Neural cell (in vitro differentiated cells): Measurements from ENCODE around the gene RPL39L. TPM values are rescaled to one million over a fixed set of nuclear protein-coding genes. Genes with fewer than 3 reads are reported as not detected.

Source experiments
- H2AFZ ChIP-seq: fragments of 200-600, 300-800 bp; sonication (generic), shearing (Covaris generic); 2 replicates; pipeline ENCODE4 v1.6.0; 2014; ENCODE audit warnings: low read depth, mild to moderate bottlenecking, antibody characterized with exemption, low read length, moderate library complexity
- H3F3A ChIP-seq: fragments of 200-600 bp; shearing (Covaris generic); 2 replicates; pipeline ENCODE4 v1.6.1; 2016; ENCODE audit warnings: mild to moderate bottlenecking, moderate library complexity, mixed read lengths, antibody characterized with exemption, low read length; ENCODE audit not compliant: insufficient read depth, poor library complexity, severe bottlenecking
- H3K27ac ChIP-seq: fragments of 200-600, 300-800 bp; sonication (generic), shearing (Covaris generic); 2 replicates; pipeline ENCODE4 v1.5.1; 2014; ENCODE audit warnings: mild to moderate bottlenecking, low read length, moderate library complexity
- H3K27me3 ChIP-seq: fragments of 300-800, 200-600 bp; sonication (generic), shearing (Covaris generic); 2 replicates; pipeline ENCODE4 v1.6.0; 2014; ENCODE audit warnings: mild to moderate bottlenecking, low read depth, low read length, moderate library complexity; ENCODE audit not compliant: insufficient read depth
- H3K36me3 ChIP-seq: fragments of 300-800, 200-600 bp; sonication (generic), shearing (Covaris generic); 2 replicates; pipeline ENCODE4 v1.5.1; 2014; ENCODE audit warnings: mild to moderate bottlenecking, antibody characterized with exemption, low read length, moderate library complexity; ENCODE audit not compliant: insufficient read depth
- H3K4me2 ChIP-seq: fragments of 300-800, 200-600 bp; sonication (generic), shearing (Covaris generic); 2 replicates; pipeline ENCODE4 v1.6.0; 2014; ENCODE audit warnings: mild to moderate bottlenecking, low read length
- H3K4me3 ChIP-seq: fragments of 300-800, 200-600 bp; sonication (generic), shearing (Covaris generic); 2 replicates; pipeline ENCODE4 v1.5.1; 2014; ENCODE audit warnings: mild to moderate bottlenecking, low read length, moderate library complexity
- H3K79me2 ChIP-seq: fragments of 200-600 bp; shearing (Covaris generic); replicated peaks from 2 replicates; pipeline ENCODE4 v1.6.0; 2014; ENCODE audit warnings: mild to moderate bottlenecking, low read length, moderate library complexity; ENCODE audit not compliant: insufficient read depth
- H3K9ac ChIP-seq: fragments of 300-800, 200-600 bp; sonication (generic), shearing (Covaris generic); 2 replicates; pipeline ENCODE4 v1.6.1; 2016; ENCODE audit warnings: mild to moderate bottlenecking, low read length, mixed read lengths
- H3K9me2 ChIP-seq: fragments of 200-600 bp; shearing (Covaris generic); 2 replicates; pipeline ENCODE4 v1.6.1; 2016; ENCODE audit warnings: mild to moderate bottlenecking, low read length, mixed read lengths; ENCODE audit not compliant: insufficient read depth
- H3K9me3 ChIP-seq: fragments of 200-600, 300-800 bp; sonication (generic), shearing (Covaris generic); 2 replicates; pipeline ENCODE4 v1.6.1; 2016; ENCODE audit warnings: mild to moderate bottlenecking, mixed run types, low read length, moderate library complexity, mixed read lengths
- H4K20me1 ChIP-seq: fragments of 200-600 bp; shearing (Covaris generic); 2 replicates; pipeline ENCODE4 v1.6.1; 2016; ENCODE audit warnings: mild to moderate bottlenecking, mixed run types; ENCODE audit not compliant: insufficient read depth
- EP300 ChIP-seq: fragments of 450-650 bp; conservative IDR thresholded peaks from 2 replicates; pipeline ENCODE4 v1.6.1; 2014; ENCODE audit warnings: antibody characterized with exemption, mild to moderate bottlenecking, moderate library complexity; ENCODE audit not compliant: poor library complexity, severe bottlenecking
- EZH2 ChIP-seq: fragments of 200-600, 300-800 bp; shearing (Covaris generic), sonication (generic); IDR thresholded peaks from 2 replicates; pipeline ENCODE4 v1.6.1; 2014; ENCODE audit warnings: antibody characterized with exemption, low read length, borderline replicate concordance, mild to moderate bottlenecking; ENCODE audit not compliant: insufficient read depth, poor library complexity, severe bottlenecking
- MXI1 ChIP-seq: fragments of 450-650 bp; conservative IDR thresholded peaks from 2 replicates; pipeline ENCODE4 v1.6.1; 2014; ENCODE audit warnings: antibody characterized with exemption, mild to moderate bottlenecking; ENCODE audit not compliant: poor library complexity, severe bottlenecking
- POLR2AphosphoS5 ChIP-seq: IDR thresholded peaks from 2 replicates; pipeline ENCODE4 v1.6.1; 2012
- RAD21 ChIP-seq: fragments of 450-650 bp; conservative IDR thresholded peaks from 2 replicates; pipeline ENCODE4 v1.6.1; 2014; ENCODE audit warnings: antibody characterized with exemption, mild to moderate bottlenecking, moderate library complexity
- REST ChIP-seq: IDR thresholded peaks from 2 replicates; pipeline ENCODE4 v1.6.1; 2012; ENCODE audit warnings: borderline replicate concordance
- SMC3 ChIP-seq: fragments of 450-650 bp; conservative IDR thresholded peaks from 2 replicates; pipeline ENCODE4 v1.6.1; 2014; ENCODE audit warnings: antibody characterized with exemption, mild to moderate bottlenecking, moderate library complexity; ENCODE audit not compliant: poor library complexity
- TAF1 ChIP-seq: IDR thresholded peaks from 2 replicates; pipeline ENCODE4 v1.6.1; 2012; ENCODE audit warnings: low read depth
- polyA plus RNA-seq: library from polyadenylated mRNA; depleted of rRNA; stranded (reverse); fragments of >200 nt; gene quantifications from 2 replicates; pipeline ENCODE4 v1.2.3, GENCODE V29; 2014
- TF ChIP-seq, protein P1 (sequence below): fragments of 450-650 bp; IDR thresholded peaks from 2 replicates; pipeline ENCODE4 v1.5.1; 2014; ENCODE audit warnings: antibody characterized with exemption, mild to moderate bottlenecking, moderate library complexity; ENCODE audit not compliant: poor library complexity, severe bottlenecking

The RPL39L gene
- polyA plus RNA-seq, 1 donor from 2014 or later: 19.9 TPM

- Histone ChIP-seq H4K20me1 (no peaks in the 10 kb centered on the region), H3F3A (no peaks in the 10 kb centered on the region), H3K9ac (no peak overlapping the region), H3K9me2 (no peaks in the 10 kb centered on the region), H3K36me3 (no peaks in the 10 kb centered on the region), H3K27me3 (no peaks in the 10 kb centered on the region), H3K4me2 (no peak overlapping the region), H3K9me3 (no peaks in the 10 kb centered on the region), H2AFZ (no peak overlapping the region), H3K27ac (no peak overlapping the region), H3K79me2 (no peaks in the 10 kb centered on the region), H3K4me3 (no peak overlapping the region)
- no peak for TF ChIP-seq MXI1
- TF ChIP-seq RAD21: no peak
- no peak for TF ChIP-seq EZH2
- TF ChIP-seq, protein P1, sequence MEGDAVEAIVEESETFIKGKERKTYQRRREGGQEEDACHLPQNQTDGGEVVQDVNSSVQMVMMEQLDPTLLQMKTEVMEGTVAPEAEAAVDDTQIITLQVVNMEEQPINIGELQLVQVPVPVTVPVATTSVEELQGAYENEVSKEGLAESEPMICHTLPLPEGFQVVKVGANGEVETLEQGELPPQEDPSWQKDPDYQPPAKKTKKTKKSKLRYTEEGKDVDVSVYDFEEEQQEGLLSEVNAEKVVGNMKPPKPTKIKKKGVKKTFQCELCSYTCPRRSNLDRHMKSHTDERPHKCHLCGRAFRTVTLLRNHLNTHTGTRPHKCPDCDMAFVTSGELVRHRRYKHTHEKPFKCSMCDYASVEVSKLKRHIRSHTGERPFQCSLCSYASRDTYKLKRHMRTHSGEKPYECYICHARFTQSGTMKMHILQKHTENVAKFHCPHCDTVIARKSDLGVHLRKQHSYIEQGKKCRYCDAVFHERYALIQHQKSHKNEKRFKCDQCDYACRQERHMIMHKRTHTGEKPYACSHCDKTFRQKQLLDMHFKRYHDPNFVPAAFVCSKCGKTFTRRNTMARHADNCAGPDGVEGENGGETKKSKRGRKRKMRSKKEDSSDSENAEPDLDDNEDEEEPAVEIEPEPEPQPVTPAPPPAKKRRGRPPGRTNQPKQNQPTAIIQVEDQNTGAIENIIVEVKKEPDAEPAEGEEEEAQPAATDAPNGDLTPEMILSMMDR: no peak
- TF ChIP-seq TAF1: no peak
- no peak for TF ChIP-seq REST
- no peak for TF ChIP-seq POLR2AphosphoS5
- TF ChIP-seq EP300: no peak
- no peak for TF ChIP-seq SMC3
Observed at GRCh38 chr3:187186801-187187421, 47.6 kb upstream of the RPL39L start.

GRCh38 chr3:187186375-187186774, 47.1 kb upstream of the RPL39L start:
- Histone ChIP-seq H3K4me3 (no peak overlapping the region), H3F3A (no peaks in the 10 kb centered on the region), H2AFZ (no peak overlapping the region), H3K9me3 (no peaks in the 10 kb centered on the region), H4K20me1 (no peaks in the 10 kb centered on the region), H3K79me2 (no peaks in the 10 kb centered on the region), H3K27ac (no peak overlapping the region), H3K36me3 (no peaks in the 10 kb centered on the region), H3K9ac (no peak overlapping the region), H3K27me3 (no peaks in the 10 kb centered on the region), H3K4me2 (no peak overlapping the region), H3K9me2 (no peaks in the 10 kb centered on the region)
- TF ChIP-seq SMC3 (no peak), TAF1 (no peak), POLR2AphosphoS5 (no peak), EZH2 (no peak), MXI1 (no peak), RAD21 (no peak), EP300 (no peak), REST (no peak)
- TF ChIP-seq, protein P1: no peak
